GM20431 (cell line): Measurements from ENCODE around the gene CHD6.

Experiments used
- in situ Hi-C: fragments of 300-500 bp; cut with MseI, MboI; formaldehyde crosslinking; loops from one replicate; pipeline ENCODE4 v1.15.0; 2020; ENCODE audit warnings: low sequenced_read_pairs; ENCODE audit not compliant: unreplicated experiment

The CHD6 gene

DNA sequence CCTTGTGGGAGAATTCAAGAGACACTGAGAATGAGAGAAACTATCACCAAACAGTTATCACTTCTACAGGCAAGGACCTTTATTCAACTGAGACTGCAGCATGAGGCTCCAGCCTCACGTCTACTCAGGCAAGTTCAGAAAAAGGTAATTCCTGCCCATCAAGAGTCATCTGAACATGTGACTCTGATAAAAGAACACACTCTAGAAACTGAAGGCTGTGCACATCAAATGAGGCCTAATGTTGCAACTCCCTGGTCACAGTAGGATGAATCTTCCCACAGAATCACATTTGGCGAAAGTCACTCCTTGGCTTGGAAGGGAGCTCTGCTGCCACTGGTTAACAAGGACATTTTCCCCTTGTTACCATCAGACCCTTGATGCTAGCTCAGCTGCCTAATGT lies 180.3 kb downstream of the CHD6 start:
- in situ Hi-C loops: no loop called here

GRCh38 chr20:41436679-41437078 lies 181.5 kb downstream of the CHD6 start:
- in situ Hi-C loops: no loop called here

- in situ Hi-C loops: no loop called here
Measured at GRCh38 chr20:41433203-41433602, 185.0 kb downstream of the CHD6 start.

DNA sequence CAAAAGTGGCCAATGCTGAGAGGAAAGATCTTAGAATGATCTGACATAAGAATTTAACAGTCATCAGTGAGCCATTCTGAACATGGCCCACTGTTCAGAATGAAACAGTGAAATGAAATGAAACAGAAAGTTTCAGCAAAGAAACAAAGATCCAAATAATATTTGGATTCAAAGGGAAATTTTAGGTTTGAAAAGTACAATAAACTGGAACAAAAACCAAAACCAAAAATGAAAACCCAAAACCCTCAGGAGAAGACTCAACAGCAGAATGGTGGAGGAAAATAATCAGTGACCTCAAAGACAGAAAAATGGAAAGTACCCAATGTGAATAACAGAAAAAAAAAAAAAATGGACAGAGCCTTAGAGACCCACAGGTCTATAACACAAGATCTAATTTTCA lies 185.4 kb downstream of the CHD6 start:
- in situ Hi-C loops: no loop called here

- in situ Hi-C loops: no loop called here
Measured at GRCh38 chr20:41428285-41428684, 189.9 kb downstream of the CHD6 start.

DNA sequence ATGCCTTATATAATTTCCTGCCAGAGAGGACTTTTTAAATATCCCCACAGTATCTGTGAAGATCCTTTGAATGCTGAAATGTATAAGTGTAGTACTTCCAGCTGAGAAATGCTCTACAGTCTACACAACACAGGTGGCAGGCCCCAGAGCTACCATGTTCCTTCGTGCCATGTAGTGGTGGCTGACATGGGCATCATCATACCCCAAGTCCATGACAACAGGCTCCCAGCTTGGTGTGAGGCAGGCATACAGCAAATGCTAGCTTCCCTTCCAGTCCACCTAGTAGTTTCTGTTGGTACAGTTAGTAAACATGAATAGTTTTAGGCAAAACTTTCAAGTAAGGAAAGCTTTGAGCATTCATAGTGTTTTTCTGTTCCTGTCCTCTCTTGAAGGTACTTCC lies 190.3 kb downstream of the CHD6 start:
- in situ Hi-C loops: no loop called here

GRCh38 chr20:41426976-41427375 lies 191.2 kb downstream of the CHD6 start:
- in situ Hi-C loops: no loop called here

GRCh38 chr20:41426086-41426830 lies 191.9 kb downstream of the CHD6 start:
- in situ Hi-C loops: no loop called here

GRCh38 chr20:41425180-41425884 lies 192.8 kb downstream of the CHD6 start:
- in situ Hi-C loops: no loop called here

DNA sequence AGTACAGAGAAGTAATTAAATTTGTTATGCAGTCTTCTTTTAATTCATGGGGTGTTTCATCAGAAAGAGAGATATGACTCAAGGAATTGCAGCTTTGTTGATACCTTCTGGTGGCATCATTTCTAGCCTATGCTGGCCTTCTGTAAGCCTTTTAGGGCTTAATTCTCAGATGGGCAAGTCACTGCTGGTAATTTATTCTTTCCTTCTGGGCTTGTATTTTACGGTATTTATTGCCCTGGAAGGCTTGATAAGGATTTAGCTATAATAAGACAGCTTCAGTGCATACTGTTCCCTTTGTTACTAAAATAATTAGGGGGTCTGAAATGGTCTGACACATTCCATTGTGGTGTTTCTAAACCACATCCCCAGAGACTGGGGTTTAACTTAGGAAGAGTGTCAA lies 193.6 kb downstream of the CHD6 start:
- in situ Hi-C loops: no loop called here

GRCh38 chr20:41424011-41424410 lies 194.2 kb downstream of the CHD6 start:
- in situ Hi-C loops: no loop called here

DNA sequence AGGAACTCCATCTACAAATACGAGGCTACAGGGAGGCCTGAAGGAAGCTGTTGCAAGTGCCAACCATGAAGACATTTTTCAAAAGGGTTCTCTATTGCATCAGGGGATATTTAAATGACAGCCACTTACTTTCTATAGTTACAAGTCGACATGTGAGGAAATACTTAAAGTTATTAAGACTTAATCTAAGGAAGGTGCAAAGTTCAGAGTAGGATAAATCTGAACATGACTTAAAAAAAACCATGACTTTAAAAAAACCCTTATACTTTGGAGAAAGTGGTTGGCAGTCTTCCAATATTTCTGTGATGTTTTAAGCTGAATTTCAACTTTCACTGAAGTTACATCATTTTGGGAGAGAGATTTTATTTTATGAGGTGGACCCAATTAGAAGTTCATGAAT lies 195.2 kb downstream of the CHD6 start:
- in situ Hi-C loops: no loop called here

DNA sequence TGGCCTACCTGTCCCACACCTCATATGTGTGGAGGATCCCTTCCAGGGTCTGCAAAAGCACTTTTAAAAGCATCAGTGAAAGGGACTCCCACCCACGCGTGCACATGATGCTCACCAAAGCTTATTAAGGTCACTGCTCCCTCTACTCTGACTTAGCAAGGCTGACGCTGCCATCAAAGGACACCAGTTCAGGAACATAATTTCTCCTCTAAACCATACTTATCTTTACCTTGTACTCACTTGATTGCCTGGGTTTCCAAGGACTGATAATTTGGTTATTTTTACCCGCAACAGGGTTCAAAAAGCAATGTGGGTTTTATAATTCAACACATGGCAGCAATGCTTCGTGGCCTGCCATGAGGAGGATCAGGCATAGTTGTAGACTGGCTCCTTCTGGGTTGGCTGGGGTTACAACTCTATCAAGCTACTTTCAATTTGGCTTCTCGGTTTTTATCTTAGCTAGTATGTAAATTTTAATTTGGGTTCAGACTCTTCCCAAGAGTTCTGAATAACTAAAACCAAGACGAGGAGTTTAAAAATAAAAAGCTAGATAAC lies 199.4 kb downstream of the CHD6 start:
- in situ Hi-C loops: no loop called here

DNA sequence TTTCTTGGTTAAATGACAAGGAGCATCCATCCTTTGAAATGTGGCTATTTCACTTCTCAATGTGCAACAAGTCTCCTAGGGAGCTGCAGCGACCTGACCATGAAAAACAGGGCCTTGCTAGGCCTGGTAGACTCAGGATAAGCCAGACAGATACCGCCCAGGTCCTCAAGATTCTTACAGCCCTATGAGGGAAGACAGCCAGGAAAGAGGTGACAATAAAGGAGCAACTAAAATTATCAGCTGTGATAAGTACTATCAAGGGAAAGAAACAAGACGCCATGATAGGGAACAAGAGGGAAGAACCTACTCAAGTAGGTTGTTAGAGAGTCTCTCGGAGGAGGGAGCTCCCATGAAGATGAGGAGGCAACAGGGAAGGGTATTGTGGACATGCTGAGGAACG lies 200.1 kb downstream of the CHD6 start:
- in situ Hi-C loops: no loop called here

- in situ Hi-C loops: no loop called here
Measured at GRCh38 chr20:41415191-41415590, 203.0 kb downstream of the CHD6 start.

GRCh38 chr20:41413169-41413568 lies 205.0 kb downstream of the CHD6 start:
- in situ Hi-C loops: no loop called here

- in situ Hi-C loops: no loop called here
Measured at GRCh38 chr20:41412324-41413120, 205.7 kb downstream of the CHD6 start.

DNA sequence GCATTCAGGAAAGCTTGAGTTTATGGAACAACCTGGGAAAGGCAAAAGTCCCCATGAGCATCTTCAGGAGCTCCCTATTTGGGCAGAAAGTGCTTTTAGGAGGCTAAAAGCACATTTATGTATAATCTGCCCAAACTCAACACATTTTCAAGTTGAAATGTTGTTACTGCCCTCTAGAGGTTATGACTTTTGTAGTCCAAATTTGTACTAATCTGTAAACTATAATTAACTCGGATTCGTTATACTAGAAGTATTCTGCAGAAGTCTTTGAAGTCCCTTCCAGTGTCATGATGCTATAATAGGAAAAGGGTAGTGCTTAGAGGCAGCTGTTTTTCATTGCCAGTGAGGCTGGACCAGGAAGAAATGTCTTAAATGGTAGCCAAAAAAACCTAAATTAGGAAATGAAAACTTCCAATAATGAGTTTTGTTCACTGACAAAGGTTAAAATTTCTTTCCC lies 206.8 kb downstream of the CHD6 start:
- in situ Hi-C loops: no loop called here

DNA sequence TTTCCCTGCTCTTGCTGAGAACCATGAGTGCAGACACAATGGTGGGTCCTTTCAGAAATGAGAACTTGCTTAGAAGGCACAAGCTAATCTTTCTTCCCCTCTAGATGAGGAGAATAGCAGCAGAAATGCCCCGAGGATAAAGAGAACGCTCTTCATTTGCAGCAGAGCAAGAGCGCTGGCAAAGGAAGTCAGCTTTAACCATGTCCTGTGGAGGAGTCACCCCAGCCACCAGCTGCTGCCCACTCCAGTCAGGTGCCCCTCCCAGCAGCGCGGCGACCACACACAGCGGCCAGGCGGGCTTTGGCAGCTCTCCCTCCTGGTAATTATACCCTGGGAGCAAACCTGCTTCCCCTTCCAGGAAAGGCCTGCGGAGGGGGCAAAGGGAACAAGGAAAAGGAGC lies 209.2 kb downstream of the CHD6 start:
- in situ Hi-C loops: no loop called here

GRCh38 chr20:41408156-41408794 lies 209.9 kb downstream of the CHD6 start:
- in situ Hi-C loops: no loop called here
